GM15510 (cell line): ENCODE results near the gene ZKSCAN2.

ENCODE experiments used
- POLR2A ChIP-seq: IDR thresholded peaks from 3 replicates; pipeline ENCODE4 v1.6.1; 2011; ENCODE audit warnings: borderline replicate concordance; ENCODE audit not compliant: insufficient read length; ENCODE audit errors: extremely low read depth

The ZKSCAN2 gene

GRCh38 chr16:25257470-25257955 is at the start of gene ZKSCAN2:
Gene ZKSCAN2, minus strand, starts transcription at chr16:25257845. Its CDS starts 718 bp downstream, at chr16:25257127.
- peak; percentile 89 for TF ChIP-seq POLR2A

DNA sequence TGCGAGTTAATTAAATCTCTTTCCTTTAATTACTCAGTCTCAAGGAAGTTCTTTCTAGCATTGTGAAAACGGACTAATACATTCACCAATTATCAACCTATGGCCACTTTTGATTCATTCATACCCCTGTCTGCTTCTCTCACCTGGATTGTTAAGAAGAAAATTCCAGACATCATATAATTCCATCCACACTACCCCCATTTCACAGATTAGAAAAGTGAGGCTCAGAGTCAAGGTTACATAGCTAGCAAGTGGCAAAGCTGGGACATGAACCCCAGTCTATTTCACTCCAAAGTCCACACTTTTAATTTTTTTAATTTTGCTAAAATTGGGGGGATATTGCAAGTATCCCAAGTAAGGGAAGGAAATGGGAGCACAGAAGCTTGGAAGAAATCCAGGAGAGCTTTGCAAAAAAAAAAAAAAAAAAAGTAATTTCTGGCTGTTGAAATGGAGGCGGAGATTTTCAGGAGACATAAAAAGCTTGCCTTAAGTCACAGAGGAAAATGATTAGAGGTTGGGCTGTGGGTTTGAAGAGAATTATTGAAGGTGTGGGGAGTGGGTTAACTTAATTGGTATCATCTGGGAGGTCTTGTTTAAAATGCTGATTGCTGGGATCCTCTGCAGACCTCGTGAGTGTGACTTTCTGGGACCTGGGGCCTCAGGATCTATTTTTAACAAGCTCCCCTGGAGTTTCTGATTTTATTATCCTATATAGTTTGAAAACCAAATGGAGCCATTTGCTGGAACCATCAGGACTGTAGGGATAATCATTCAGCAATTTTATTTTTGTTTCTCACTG is 42.3 kb upstream of the ZKSCAN2 start:
- no peak for TF ChIP-seq POLR2A

DNA sequence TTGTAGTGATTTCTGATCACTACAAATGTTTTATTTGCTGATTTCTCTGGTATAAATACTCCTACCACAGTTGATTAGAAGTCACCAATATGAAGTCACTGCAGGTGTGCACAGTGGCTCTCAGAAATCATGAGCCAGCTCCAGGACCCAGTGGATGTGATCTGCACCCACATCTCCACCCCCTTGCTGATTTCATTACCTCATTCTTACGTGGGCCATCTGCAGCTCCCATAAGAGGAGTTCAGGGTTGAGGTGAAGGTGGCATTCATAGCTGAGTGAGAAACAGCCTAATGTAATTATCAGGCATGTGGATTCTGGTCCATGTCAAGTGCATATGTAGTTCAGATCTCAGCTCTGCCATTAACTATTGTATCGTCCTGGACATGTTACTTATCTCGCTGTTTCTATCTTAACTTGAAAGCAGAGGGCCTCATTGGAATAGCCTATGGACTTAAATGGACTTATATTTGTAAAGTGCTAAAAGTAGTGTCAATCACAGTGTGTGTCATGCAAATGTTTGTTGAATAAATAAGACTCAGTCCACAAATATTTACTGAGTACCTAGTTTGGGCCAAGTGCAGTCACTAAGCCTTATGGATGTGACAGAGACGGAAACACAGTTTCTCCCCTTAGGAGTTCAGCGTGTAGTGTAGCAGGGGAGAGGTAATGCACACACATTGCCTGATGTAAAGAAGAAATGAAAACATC is 40.7 kb upstream of the ZKSCAN2 start:
- no peak for TF ChIP-seq POLR2A

GRCh38 chr16:25297151-25297787 is 39.6 kb upstream of the ZKSCAN2 start:
- no peak for TF ChIP-seq POLR2A

DNA sequence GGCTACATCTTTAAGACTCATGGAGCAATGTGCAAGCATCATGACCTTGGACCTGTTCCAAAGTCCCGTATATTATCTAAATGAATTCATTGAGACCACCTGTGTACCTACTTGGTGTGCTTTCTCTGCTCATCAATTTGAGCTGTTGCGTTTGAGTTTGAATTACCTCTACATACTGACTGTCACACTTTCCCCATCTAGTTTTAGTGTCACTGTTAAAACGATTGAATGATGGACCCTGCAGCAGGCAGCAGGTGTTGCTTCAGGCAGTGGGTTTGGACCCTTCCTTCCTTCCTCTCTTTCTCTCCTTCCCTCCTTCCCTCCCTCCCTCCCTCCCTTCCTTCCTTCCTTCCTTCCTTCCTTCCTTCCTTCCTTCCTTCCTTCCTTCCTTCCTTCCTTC is 33.9 kb upstream of the ZKSCAN2 start:
- no peak for TF ChIP-seq POLR2A

GRCh38 chr16:25289466-25289865 is 31.8 kb upstream of the ZKSCAN2 start:
- TF ChIP-seq POLR2A, result no peak

DNA sequence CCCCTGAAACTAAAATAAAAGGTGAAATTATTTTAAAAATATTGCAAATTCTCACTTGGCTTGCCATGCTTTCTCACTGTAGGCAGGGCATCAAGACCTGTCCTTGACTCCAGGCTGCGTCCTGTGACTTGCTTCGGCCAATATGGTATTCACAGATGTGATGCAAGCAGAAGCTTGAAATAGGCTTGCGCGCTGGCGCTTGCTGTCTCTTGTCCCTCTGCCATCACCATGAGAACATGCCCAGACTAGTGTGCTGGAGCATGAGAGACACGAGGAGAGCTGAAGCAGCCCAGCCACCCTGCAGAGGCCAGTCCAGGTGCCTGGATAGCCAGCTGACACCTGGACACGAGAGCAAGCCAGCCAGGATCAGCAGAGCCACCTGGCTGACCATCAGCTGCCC is 21.8 kb upstream of the ZKSCAN2 start:
- no peak for TF ChIP-seq POLR2A

DNA sequence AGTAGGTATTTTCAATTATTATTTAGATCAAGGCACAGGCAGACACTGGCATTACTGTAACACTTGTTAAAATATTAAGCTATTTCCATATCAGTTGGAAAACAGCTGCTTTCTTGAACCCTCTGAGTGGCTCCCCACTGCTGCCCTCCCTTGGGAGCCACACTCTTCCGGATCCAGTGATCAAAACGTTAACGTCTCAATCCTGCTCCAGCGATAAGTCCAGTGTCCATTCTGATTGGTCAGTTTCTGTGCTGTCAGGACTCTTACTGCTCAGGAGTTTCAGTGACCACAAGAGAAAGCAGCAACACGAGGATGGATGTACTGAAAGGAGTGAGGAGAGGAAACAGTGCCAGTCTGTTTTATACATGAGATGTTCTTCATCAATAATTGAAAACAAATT is 13.8 kb upstream of the ZKSCAN2 start:
- no peak for TF ChIP-seq POLR2A

DNA sequence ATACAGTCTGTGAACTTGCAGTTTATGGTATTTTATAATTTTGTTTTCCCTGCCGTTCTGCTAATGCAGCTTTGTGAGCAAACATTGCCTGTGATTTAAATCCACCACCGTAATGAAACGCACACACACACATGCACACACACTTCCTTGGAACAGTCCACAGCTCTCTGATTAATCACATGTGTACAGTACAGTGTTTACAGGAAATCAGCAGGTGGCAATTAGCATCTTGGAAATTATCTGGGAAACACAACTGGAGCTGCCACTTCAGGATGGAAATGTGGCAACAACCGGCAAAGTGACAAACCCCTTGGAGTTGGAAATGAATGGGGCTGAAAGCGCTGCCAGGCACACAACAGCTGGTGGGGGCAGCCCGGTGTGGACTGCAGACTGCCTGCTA is 12.9 kb upstream of the ZKSCAN2 start:
- TF ChIP-seq POLR2A, result no peak

GRCh38 chr16:25269879-25270278 is 12.2 kb upstream of the ZKSCAN2 start:
- TF ChIP-seq POLR2A, result no peak

GRCh38 chr16:25265968-25266367 is 8.3 kb upstream of the ZKSCAN2 start:
- TF ChIP-seq POLR2A, result no peak

- TF ChIP-seq POLR2A, result no peak
Observed at GRCh38 chr16:25264597-25264996, 7.0 kb upstream of the ZKSCAN2 start.

DNA sequence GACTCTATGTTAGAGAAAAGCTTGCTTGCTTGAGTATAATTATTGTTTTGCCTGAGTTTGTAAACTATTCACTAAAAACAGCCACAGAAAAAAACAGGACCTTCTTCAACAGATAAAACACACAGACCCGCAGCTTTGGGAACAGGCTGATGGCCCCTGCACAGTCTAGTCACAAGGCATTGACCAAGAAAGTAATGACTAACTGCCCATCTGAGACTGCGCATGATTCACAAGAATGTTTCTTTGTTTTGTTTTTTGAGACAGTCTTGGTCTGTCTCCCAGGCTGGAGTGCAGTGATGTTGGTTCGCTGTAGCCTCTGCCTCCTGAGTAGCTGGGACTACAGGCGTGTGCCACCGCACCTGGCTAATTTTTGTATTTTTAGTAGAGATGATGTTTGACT is 2.8 kb upstream of the ZKSCAN2 start:
- no peak for TF ChIP-seq POLR2A

- no peak for TF ChIP-seq POLR2A
Observed at GRCh38 chr16:25258861-25259179, 1.2 kb upstream of the ZKSCAN2 start.
